ENCODE results near the gene RAPGEF6.
A peak's percentile ranks its signal among the peaks of the same experiment; 100 is the strongest.
"Not testable (repeated sequence)": the region's sequence is repeated elsewhere in the genome, so short reads cannot be mapped to it uniquely, and the experiment has no call there.

The RAPGEF6 gene

GRCh38 chr5:131633830-131634229 is 1.2 kb downstream of the RAPGEF6 start:
- H3K27ac Mint-ChIP-seq: peak overlapping the region; percentile 97
- H3K27me3 Mint-ChIP-seq: no peaks in the 10 kb centered on the region
- peaks cover 21% of the 10 kb centered on the region for H3K4me1 Mint-ChIP-seq
- no peak for ATAC-seq
- peak; percentile 7 for DNase-seq
- peaks cover 10% of the 10 kb centered on the region for H3K36me3 Mint-ChIP-seq (ENCODE audit: low read depth)
- H3K4me3 Mint-ChIP-seq: peak overlapping the region; percentile 99
- no peaks in the 10 kb centered on the region for H3K9me3 Mint-ChIP-seq

GRCh38 chr5:131630963-131631350 is 4.1 kb downstream of the RAPGEF6 start:
- DNase-seq: no peak
- Mint-ChIP-seq H3K36me3 (ENCODE audit: low read depth) (peaks cover 21% of the 10 kb centered on the region), H3K9me3 (no peaks in the 10 kb centered on the region), H3K27me3 (no peaks in the 10 kb centered on the region), H3K4me1 (peaks cover 16% of the 10 kb centered on the region), H3K27ac (no peak overlapping the region), H3K4me3 (no peak overlapping the region)
- ATAC-seq: no peak

- DNase-seq (no peak), ATAC-seq (no peak)
- peaks cover 19% of the 10 kb centered on the region for H3K4me1 Mint-ChIP-seq
- peaks cover 24% of the 10 kb centered on the region for H3K36me3 Mint-ChIP-seq (ENCODE audit: low read depth)
- no peaks in the 10 kb centered on the region for H3K9me3 Mint-ChIP-seq
- H3K27ac Mint-ChIP-seq: no peak overlapping the region
- H3K4me3 Mint-ChIP-seq: no peak overlapping the region
- H3K27me3 Mint-ChIP-seq: no peaks in the 10 kb centered on the region
Measured at GRCh38 chr5:131630208-131630962, 4.6 kb downstream of the RAPGEF6 start.

GRCh38 chr5:131628990-131629389 is 6.0 kb downstream of the RAPGEF6 start:
- H3K9me3 Mint-ChIP-seq: no peaks in the 10 kb centered on the region
- no peak for ATAC-seq
- no peak for DNase-seq
- H3K27ac Mint-ChIP-seq: peak overlapping the region; percentile 12
- peak overlapping the region; percentile 19 for H3K4me3 Mint-ChIP-seq
- H3K4me1 Mint-ChIP-seq: peaks cover 16% of the 10 kb centered on the region
- H3K36me3 Mint-ChIP-seq (ENCODE audit: low read depth): peaks cover 24% of the 10 kb centered on the region
- no peaks in the 10 kb centered on the region for H3K27me3 Mint-ChIP-seq

- H3K9me3 Mint-ChIP-seq: no peaks in the 10 kb centered on the region
- no peak overlapping the region for H3K4me3 Mint-ChIP-seq
- H3K27me3 Mint-ChIP-seq: no peaks in the 10 kb centered on the region
- ATAC-seq (no peak), DNase-seq (no peak)
- no peak overlapping the region for H3K27ac Mint-ChIP-seq
- peaks cover 31% of the 10 kb centered on the region for H3K36me3 Mint-ChIP-seq (ENCODE audit: low read depth)
- peaks cover 24% of the 10 kb centered on the region for H3K4me1 Mint-ChIP-seq
Measured at GRCh38 chr5:131627207-131627865, 7.7 kb downstream of the RAPGEF6 start.

- ATAC-seq (no peak), DNase-seq (no peak)
- Mint-ChIP-seq H3K4me1 (peaks cover 58% of the 10 kb centered on the region), H3K4me3 (no peak overlapping the region), H3K27me3 (no peaks in the 10 kb centered on the region), H3K9me3 (no peaks in the 10 kb centered on the region), H3K36me3 (ENCODE audit: low read depth) (peaks cover 25% of the 10 kb centered on the region), H3K27ac (no peak overlapping the region)
Measured at GRCh38 chr5:131622633-131623032, 12.4 kb downstream of the RAPGEF6 start.

GRCh38 chr5:131621164-131621563 is 13.9 kb downstream of the RAPGEF6 start:
- H3K36me3 Mint-ChIP-seq (ENCODE audit: low read depth): peaks cover 30% of the 10 kb centered on the region
- not testable (repeated sequence) for H3K9me3 Mint-ChIP-seq, ATAC-seq, H3K27me3 Mint-ChIP-seq, H3K4me3 Mint-ChIP-seq, DNase-seq, H3K27ac Mint-ChIP-seq
- peaks cover 69% of the 10 kb centered on the region for H3K4me1 Mint-ChIP-seq

- H3K27ac Mint-ChIP-seq: no peak overlapping the region
- peaks cover 37% of the 10 kb centered on the region for H3K36me3 Mint-ChIP-seq (ENCODE audit: low read depth)
- no peak overlapping the region for H3K4me3 Mint-ChIP-seq
Measured at GRCh38 chr5:131619102-131619501, 15.9 kb downstream of the RAPGEF6 start.

GRCh38 chr5:131617140-131617822 is 17.7 kb downstream of the RAPGEF6 start:
- Mint-ChIP-seq H3K27me3 (no peaks in the 10 kb centered on the region), H3K9me3 (peaks cover 7% of the 10 kb centered on the region), H3K36me3 (ENCODE audit: low read depth) (peaks cover 34% of the 10 kb centered on the region), H3K27ac (peak overlapping the region; percentile 42), H3K4me3 (no peak overlapping the region), H3K4me1 (peaks cover 61% of the 10 kb centered on the region)
- ATAC-seq: no peak
- DNase-seq: no peak

More at GRCh38 chr5:131619102-131619501, 15.9 kb downstream of the RAPGEF6 start:
- no peaks in the 10 kb centered on the region for H3K27me3 Mint-ChIP-seq
- ATAC-seq (no peak), DNase-seq (no peak)
- H3K9me3 Mint-ChIP-seq: peaks cover 7% of the 10 kb centered on the region
- peaks cover 66% of the 10 kb centered on the region for H3K4me1 Mint-ChIP-seq

GRCh38 chr5:131615957-131616356 is 19.1 kb downstream of the RAPGEF6 start:
- Mint-ChIP-seq H3K9me3 (peaks cover 7% of the 10 kb centered on the region), H3K4me1 (peaks cover 57% of the 10 kb centered on the region), H3K36me3 (ENCODE audit: low read depth) (peaks cover 36% of the 10 kb centered on the region), H3K27me3 (no peaks in the 10 kb centered on the region), H3K4me3 (no peak overlapping the region), H3K27ac (no peak overlapping the region)
- DNase-seq (no peak), ATAC-seq (no peak)

- H3K27ac Mint-ChIP-seq: no peak overlapping the region
Measured at GRCh38 chr5:131613423-131613822, 21.6 kb downstream of the RAPGEF6 start.

GRCh38 chr5:131611064-131611381 is 24.0 kb downstream of the RAPGEF6 start:
- Mint-ChIP-seq H3K36me3 (ENCODE audit: low read depth) (peaks cover 31% of the 10 kb centered on the region), H3K4me1 (peaks cover 57% of the 10 kb centered on the region), H3K9me3 (peaks cover 7% of the 10 kb centered on the region), H3K27ac (no peak overlapping the region), H3K27me3 (no peaks in the 10 kb centered on the region), H3K4me3 (no peak overlapping the region)
- no peak for ATAC-seq
- no peak for DNase-seq

More at GRCh38 chr5:131613423-131613822, 21.6 kb downstream of the RAPGEF6 start:
- Mint-ChIP-seq H3K4me3 (no peak overlapping the region), H3K4me1 (peaks cover 56% of the 10 kb centered on the region), H3K36me3 (ENCODE audit: low read depth) (peaks cover 41% of the 10 kb centered on the region), H3K27me3 (no peaks in the 10 kb centered on the region), H3K9me3 (peaks cover 7% of the 10 kb centered on the region)
- ATAC-seq (no peak), DNase-seq (no peak)

- ATAC-seq: no peak
- Mint-ChIP-seq H3K9me3 (peaks cover 7% of the 10 kb centered on the region), H3K4me3 (no peak overlapping the region), H3K27ac (no peak overlapping the region), H3K27me3 (no peaks in the 10 kb centered on the region), H3K36me3 (ENCODE audit: low read depth) (peaks cover 26% of the 10 kb centered on the region), H3K4me1 (peaks cover 54% of the 10 kb centered on the region)
- DNase-seq: no peak
Measured at GRCh38 chr5:131610198-131611063, 24.6 kb downstream of the RAPGEF6 start.

- ATAC-seq: no peak
- peaks cover 59% of the 10 kb centered on the region for H3K4me1 Mint-ChIP-seq
- H3K27ac Mint-ChIP-seq: no peak overlapping the region
- no peaks in the 10 kb centered on the region for H3K27me3 Mint-ChIP-seq
- peaks cover 1% of the 10 kb centered on the region for H3K9me3 Mint-ChIP-seq
- H3K4me3 Mint-ChIP-seq: no peak overlapping the region
- peaks cover 19% of the 10 kb centered on the region for H3K36me3 Mint-ChIP-seq (ENCODE audit: low read depth)
- DNase-seq: no peak
Measured at GRCh38 chr5:131609774-131610173, 25.3 kb downstream of the RAPGEF6 start.

Measured in activated naive CD8-positive, alpha-beta T cell treated with anti-CD3 and anti-CD28 coated beads, Interleukin-2, amount 50 U/mL, for 24 hours (primary cell).